NCI-H1436 (cell line): ENCODE results near the gene UBQLNL.

ENCODE experiments used
- DNase-seq: peaks from one replicate; lab custom pipeline; 2025; lab: John Stamatoyannopoulos, UW

UBQLNL gene

GRCh38 chr11:5507177-5507932, 9.1 kb downstream of the UBQLNL start:
- no peak for DNase-seq

- DNase-seq = no peak
These were observed 11.0 kb downstream of the UBQLNL start for GRCh38 chr11:5505363-5506048.

- DNase-seq = no peak
These were observed 12.0 kb downstream of the UBQLNL start for GRCh38 chr11:5504403-5504921.

GRCh38 chr11:5500393-5500801, 16.1 kb downstream of the UBQLNL start:
- DNase-seq = no peak

- no peak for DNase-seq
These were observed 16.8 kb downstream of the UBQLNL start for GRCh38 chr11:5499671-5500070.

GRCh38 chr11:5489576-5490357, 26.7 kb downstream of the UBQLNL start:
- no peak for DNase-seq

GRCh38 chr11:5488798-5489399, 27.6 kb downstream of the UBQLNL start:
- no peak for DNase-seq

GRCh38 chr11:5488385-5488784, 28.1 kb downstream of the UBQLNL start, which contains the start of gene OR52D1:
OR52D1 (plus strand) TSS chr11:5488685; CDS start chr11:5488707, 22 bp downstream.
- no peak for DNase-seq

- no peak for DNase-seq
These were observed 30.1 kb downstream of the UBQLNL start for GRCh38 chr11:5486421-5486820.

- no peak for DNase-seq
These were observed 30.5 kb downstream of the UBQLNL start for GRCh38 chr11:5486003-5486402.

- DNase-seq = no peak
These were observed 40.2 kb downstream of the UBQLNL start for GRCh38 chr11:5476186-5476819.

- DNase-seq = no peak
These were observed 42.6 kb downstream of the UBQLNL start for GRCh38 chr11:5473921-5474320.

- DNase-seq = no peak
These were observed 49.0 kb downstream of the UBQLNL start for GRCh38 chr11:5467527-5467926.
